Caco-2 (cell line): Measurements from ENCODE around the gene MRPL36. TPM values are rescaled to one million over a fixed set of nuclear protein-coding genes. Genes with fewer than 3 reads are reported as not detected.

Experiments used
- BruUV-seq: library from RNA; stranded (reverse); fragments of 400-500 nt; replicated peaks from 2 replicates; lab custom pipeline; 2021; lab: Mats Ljungman, UMichigan
- CTCF ChIA-PET: fragments of 300-600 bp; sonication (Branson Sonifier 250); formaldehyde crosslinking; loops from one replicate; lab custom pipeline; 2022; ENCODE audit warnings: antibody characterized with exemption; lab: Charles Lee
- POLR2A ChIA-PET: fragments of 300-600 bp; sonication (Branson Sonifier 250); formaldehyde crosslinking; loops from one replicate; lab custom pipeline; 2022; ENCODE audit warnings: antibody characterized with exemption; lab: Charles Lee
- DNase-seq, 2 experiments: peaks; one replicate each; pipeline versions ENCODE4 v3.0.0 to v3.0.0-alpha.2; 2020 to 2022
- H3K27me3 ChIP-seq: replicated peaks from 2 replicates; pipeline ENCODE4 v1.6.0; 2011; ENCODE audit warnings: low read length; ENCODE audit not compliant: control insufficient read depth, insufficient read depth
- H3K36me3 ChIP-seq: 2 replicates; pipeline ENCODE4 v1.5.1; 2011; ENCODE audit warnings: low read length; ENCODE audit not compliant: control insufficient read depth, insufficient read depth
- H3K4me1 ChIP-seq: fragments of 250-450 bp; sonication (Bioruptor Pico); 2 replicates; pipeline ENCODE4 v1.5.1; 2020; ENCODE audit warnings: mild to moderate bottlenecking
- H3K4me3 ChIP-seq: 2 replicates; pipeline ENCODE4 v1.5.1; 2011; ENCODE audit warnings: low read depth, mild to moderate bottlenecking, control low read depth, low read length
- H3K9me3 ChIP-seq: fragments of 250-450 bp; sonication (Bioruptor Pico); 2 replicates; pipeline ENCODE4 v1.5.1; 2020; ENCODE audit warnings: mild to moderate bottlenecking, moderate library complexity
- H3K27ac Mint-ChIP-seq: one replicate; pipeline ENCODE4 v1.8.0; 2022; ENCODE audit warnings: mixed read lengths; ENCODE audit not compliant: unreplicated experiment
- H3K27me3 Mint-ChIP-seq: one replicate; pipeline ENCODE4 v1.8.0; 2022; ENCODE audit warnings: mixed read lengths; ENCODE audit not compliant: insufficient read depth, unreplicated experiment
- H3K36me3 Mint-ChIP-seq: one replicate; pipeline ENCODE4 v1.8.0; 2022; ENCODE audit warnings: mild to moderate bottlenecking, mixed read lengths; ENCODE audit not compliant: insufficient read depth, unreplicated experiment
- H3K4me1 Mint-ChIP-seq: one replicate; pipeline ENCODE4 v1.8.0; 2022; ENCODE audit warnings: low read depth, mixed read lengths; ENCODE audit not compliant: unreplicated experiment
- H3K4me3 Mint-ChIP-seq: one replicate; pipeline ENCODE4 v1.8.0; 2022; ENCODE audit warnings: mild to moderate bottlenecking, moderate library complexity, mixed read lengths; ENCODE audit not compliant: unreplicated experiment
- H3K9me3 Mint-ChIP-seq: one replicate; pipeline ENCODE4 v1.8.0; 2022; ENCODE audit warnings: mixed read lengths; ENCODE audit not compliant: unreplicated experiment
- intact Hi-C: fragments of 100-400 bp; cut with micrococcal nuclease; formaldehyde crosslinking; loops from one replicate; pipeline ENCODE4 v1.10.0; 2022; ENCODE audit not compliant: unreplicated experiment
- total RNA-seq: library from RNA; stranded (reverse); gene quantifications from 2 replicates; pipeline ENCODE4 v1.2.3, GENCODE V29; 2022
- TF ChIP-seq, protein P1 (sequence below), 2 experiments: fragments of 200-600 bp in 1 of 2; IDR thresholded peaks; 1 replicate in 1 of 2; 2 replicates in 1 of 2; pipeline versions ENCODE4 v1.5.1 to v1.8.0; 2011 to 2022; ENCODE audit warnings: antibody characterized with exemption in 1 of 2, control low read depth in 1 of 2, inconsistent platforms in 1 of 2, low read depth in 1 of 2, low read length in 1 of 2, mild to moderate bottlenecking in 1 of 2, moderate library complexity in 1 of 2; ENCODE audit not compliant: insufficient read depth in 1 of 2, severe bottlenecking in 1 of 2, unreplicated experiment in 1 of 2

MRPL36 gene
- total RNA-seq, 1 experiment from 2014 or later, result 65.9 TPM

DNA sequence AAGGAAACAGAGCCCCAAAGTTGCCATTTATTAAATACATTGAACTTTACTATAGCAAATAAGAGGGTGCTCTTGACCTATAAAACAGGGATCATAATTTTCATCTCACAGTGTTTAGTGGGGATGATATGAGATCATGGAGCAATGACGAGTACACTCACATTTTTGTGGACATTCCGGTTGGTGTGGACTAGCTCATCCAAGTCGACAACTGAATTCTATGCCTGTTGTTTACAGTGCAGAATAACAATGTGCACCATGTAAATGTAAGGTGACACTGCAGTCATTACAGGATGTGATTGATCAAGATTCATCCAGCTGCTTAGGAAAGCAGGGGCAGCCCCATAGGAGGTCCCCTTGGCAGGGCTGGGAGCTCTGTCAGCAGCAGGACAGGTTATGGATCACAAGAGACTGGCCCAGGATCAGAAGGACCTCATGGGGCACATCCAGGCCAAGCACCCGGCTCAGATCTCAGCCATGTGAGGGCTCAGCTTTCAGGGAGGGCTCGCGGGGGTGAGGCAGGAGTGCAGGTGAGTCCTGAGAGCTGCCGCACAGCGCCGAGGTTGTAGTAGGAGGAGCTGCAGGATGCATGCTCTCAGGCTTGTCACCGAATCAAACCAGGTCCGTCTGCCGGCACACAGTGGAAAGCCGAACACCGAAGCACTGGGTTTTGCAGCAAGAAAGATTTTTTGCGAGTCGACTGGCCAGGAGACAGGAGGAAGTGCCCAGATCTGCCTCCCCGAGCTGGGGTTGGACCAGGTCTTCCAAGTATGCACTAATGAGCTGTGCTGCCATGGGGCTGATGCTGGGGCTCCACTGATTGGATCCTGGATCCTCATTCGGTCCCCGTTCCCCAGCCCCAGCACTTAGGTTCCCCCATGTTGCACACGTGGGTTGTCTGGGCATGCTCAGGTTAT is 28.2 kb downstream of the MRPL36 start:
- CTCF ChIA-PET, result no interaction called here
- intact Hi-C loops, result no loop called here
- no TSS peak for BruUV-seq
- peak in 1 of 2 experiments; percentile 21 for DNase-seq
- Histone ChIP-seq H3K9me3 (no peaks in the 10 kb centered on the region), H3K4me3 (no peak overlapping the region), H3K36me3 (no peaks in the 10 kb centered on the region), H3K27me3 (no peaks in the 10 kb centered on the region; the same call in 1 of the 2 replicates), H3K4me1 (no peaks in the 10 kb centered on the region)
- H3K4me1 Mint-ChIP-seq, result no peaks in the 10 kb centered on the region
- TF ChIP-seq, protein P1, sequence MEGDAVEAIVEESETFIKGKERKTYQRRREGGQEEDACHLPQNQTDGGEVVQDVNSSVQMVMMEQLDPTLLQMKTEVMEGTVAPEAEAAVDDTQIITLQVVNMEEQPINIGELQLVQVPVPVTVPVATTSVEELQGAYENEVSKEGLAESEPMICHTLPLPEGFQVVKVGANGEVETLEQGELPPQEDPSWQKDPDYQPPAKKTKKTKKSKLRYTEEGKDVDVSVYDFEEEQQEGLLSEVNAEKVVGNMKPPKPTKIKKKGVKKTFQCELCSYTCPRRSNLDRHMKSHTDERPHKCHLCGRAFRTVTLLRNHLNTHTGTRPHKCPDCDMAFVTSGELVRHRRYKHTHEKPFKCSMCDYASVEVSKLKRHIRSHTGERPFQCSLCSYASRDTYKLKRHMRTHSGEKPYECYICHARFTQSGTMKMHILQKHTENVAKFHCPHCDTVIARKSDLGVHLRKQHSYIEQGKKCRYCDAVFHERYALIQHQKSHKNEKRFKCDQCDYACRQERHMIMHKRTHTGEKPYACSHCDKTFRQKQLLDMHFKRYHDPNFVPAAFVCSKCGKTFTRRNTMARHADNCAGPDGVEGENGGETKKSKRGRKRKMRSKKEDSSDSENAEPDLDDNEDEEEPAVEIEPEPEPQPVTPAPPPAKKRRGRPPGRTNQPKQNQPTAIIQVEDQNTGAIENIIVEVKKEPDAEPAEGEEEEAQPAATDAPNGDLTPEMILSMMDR (IDR thresholded peaks at IDR 0.05; ENCODE audit: insufficient read depth in 1 of 2, low read depth in 1 of 2, low read length in 1 of 2, severe bottlenecking in 1 of 2, unreplicated experiment in 1 of 2), result no peak
- peaks cover 12% of the 10 kb centered on the region for H3K27me3 Mint-ChIP-seq
- no peaks in the 10 kb centered on the region for H3K36me3 Mint-ChIP-seq
- no peak overlapping the region for H3K27ac Mint-ChIP-seq
- no peaks in the 10 kb centered on the region for H3K9me3 Mint-ChIP-seq
- H3K4me3 Mint-ChIP-seq, result no peak overlapping the region
- POLR2A ChIA-PET, result no interaction called here

DNA sequence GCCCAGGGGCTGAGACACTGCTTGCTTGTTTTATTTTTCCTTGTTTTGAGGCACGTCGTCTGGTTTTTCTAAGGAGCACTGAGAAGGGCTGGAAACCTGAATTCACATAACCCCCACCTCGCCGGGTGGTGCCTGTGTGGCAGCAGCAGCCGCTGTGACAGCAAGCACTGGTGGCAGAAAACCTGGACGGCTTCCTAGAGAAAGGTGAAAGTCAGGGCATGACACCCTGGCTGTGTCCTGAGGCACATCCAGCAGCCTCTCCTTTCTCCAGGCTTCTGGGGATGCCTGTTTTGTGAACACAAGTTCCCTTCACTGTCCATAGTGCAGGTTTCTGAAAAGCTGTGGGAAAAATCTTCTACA is 29.2 kb downstream of the MRPL36 start:
- Histone ChIP-seq H3K27me3 (no peaks in the 10 kb centered on the region; the same call in 1 of the 2 replicates), H3K36me3 (no peaks in the 10 kb centered on the region), H3K4me3 (no peak overlapping the region), H3K9me3 (no peaks in the 10 kb centered on the region), H3K4me1 (no peaks in the 10 kb centered on the region)
- Mint-ChIP-seq H3K4me1 (no peaks in the 10 kb centered on the region), H3K9me3 (no peaks in the 10 kb centered on the region), H3K4me3 (no peak overlapping the region), H3K27me3 (peaks cover 12% of the 10 kb centered on the region), H3K27ac (no peak overlapping the region), H3K36me3 (no peaks in the 10 kb centered on the region)
- intact Hi-C loops, result no loop called here
- CTCF ChIA-PET, result no interaction called here
- TF ChIP-seq, protein P1 (IDR thresholded peaks at IDR 0.05; ENCODE audit: insufficient read depth in 1 of 2, low read depth in 1 of 2, low read length in 1 of 2, severe bottlenecking in 1 of 2, unreplicated experiment in 1 of 2), result no peak
- DNase-seq, result no peak
- POLR2A ChIA-PET, result no interaction called here
- BruUV-seq, result no TSS peak

DNA sequence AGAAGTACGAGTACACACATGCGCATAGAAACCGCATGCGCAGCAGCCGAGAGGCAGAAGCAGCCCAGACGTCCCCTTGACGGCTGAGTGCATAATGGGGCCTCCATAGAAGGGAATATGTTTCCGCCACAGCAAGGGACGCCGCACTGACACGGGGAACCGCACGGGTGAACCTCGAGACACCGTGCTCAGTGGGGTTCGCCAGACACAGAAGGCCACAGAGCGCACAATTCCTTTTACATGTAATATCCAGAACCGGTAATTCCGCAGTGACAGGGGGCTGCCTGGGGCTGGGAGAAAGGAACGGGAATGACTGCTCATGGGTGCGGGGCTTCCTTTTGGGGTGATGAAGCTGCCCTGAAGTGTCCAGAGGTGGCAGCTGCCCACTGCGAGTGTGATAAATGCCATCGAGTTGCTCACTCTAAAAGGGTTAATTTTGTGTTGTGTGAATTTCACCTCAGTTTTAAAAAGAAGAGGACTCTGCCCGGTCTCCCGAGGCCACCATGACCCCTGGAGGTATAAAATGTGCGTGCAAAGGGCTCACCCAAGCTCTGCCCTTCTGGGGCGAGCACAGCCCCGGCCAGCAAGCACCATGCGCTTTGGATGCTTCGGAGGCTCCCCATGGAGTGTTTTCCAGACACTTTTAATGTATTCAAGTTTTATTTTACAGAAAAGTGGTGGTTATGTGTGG is 29.7 kb downstream of the MRPL36 start:
- Histone ChIP-seq H3K27me3 (no peaks in the 10 kb centered on the region; the same call in 1 of the 2 replicates), H3K4me3 (no peak overlapping the region), H3K4me1 (no peaks in the 10 kb centered on the region), H3K36me3 (no peaks in the 10 kb centered on the region), H3K9me3 (no peaks in the 10 kb centered on the region)
- Mint-ChIP-seq H3K36me3 (no peaks in the 10 kb centered on the region), H3K27ac (no peak overlapping the region), H3K4me3 (no peak overlapping the region), H3K4me1 (no peaks in the 10 kb centered on the region), H3K27me3 (peaks cover 12% of the 10 kb centered on the region), H3K9me3 (no peaks in the 10 kb centered on the region)
- no peak for DNase-seq
- BruUV-seq, result no TSS peak
- ChIA-PET CTCF (no interaction called here), POLR2A (no interaction called here)
- intact Hi-C loops, result loop anchor here (10.0 kb wide), 1 partner anchor 245 kb away; no protein-coding TSS in a partner anchor
- TF ChIP-seq, protein P1 (IDR thresholded peaks at IDR 0.05; ENCODE audit: insufficient read depth in 1 of 2, low read depth in 1 of 2, low read length in 1 of 2, severe bottlenecking in 1 of 2, unreplicated experiment in 1 of 2), result no peak
